Stimulated activated CD4-positive, alpha-beta T cell treated with anti-CD3 and anti-CD28 coated beads, TNF-alpha, amount 100 ng/mL, for 4 hours (primary cell): ENCODE measurements around the gene LTF.
"Not testable (repeated sequence)": the region's sequence is repeated elsewhere in the genome, so short reads cannot be mapped to it uniquely, and the experiment has no call there.

ENCODE experiments used
- DNase-seq, 3 experiments: peaks; one replicate each; pipeline ENCODE4 v3.0.0-alpha.2; 2020; ENCODE audit warnings: low read depth in 3 of 3

The LTF gene

GRCh38 chr3:46464326-46465195 is at the start of gene LTF:
TSS of gene LTF (minus strand) at chr3:46464905. CDS start at chr3:46464867, 38 bp downstream.
- DNase-seq = no peak

- no peak for DNase-seq
These were observed 47.6 kb upstream of the LTF start for GRCh38 chr3:46512191-46512749.

- no peak for DNase-seq
These were observed 45.0 kb upstream of the LTF start for GRCh38 chr3:46509661-46510187.

GRCh38 chr3:46508850-46509591 is 44.3 kb upstream of the LTF start:
- DNase-seq = no peak

GRCh38 chr3:46506526-46506925 is 41.8 kb upstream of the LTF start:
- no peak for DNase-seq

- no peak for DNase-seq
These were observed 41.2 kb upstream of the LTF start for GRCh38 chr3:46505953-46506352.

- DNase-seq = peak in 1 of 3 experiments; percentile 9
These were observed 40.1 kb upstream of the LTF start for GRCh38 chr3:46504789-46505188.

GRCh38 chr3:46503200-46503874 is 38.6 kb upstream of the LTF start:
- DNase-seq = no peak

- DNase-seq = no peak
These were observed 37.0 kb upstream of the LTF start for GRCh38 chr3:46501702-46502101.

- no peak for DNase-seq
These were observed 36.2 kb upstream of the LTF start for GRCh38 chr3:46500656-46501635.

GRCh38 chr3:46498916-46499519 is 34.3 kb upstream of the LTF start:
- no peak for DNase-seq

- no peak for DNase-seq
These were observed 33.0 kb upstream of the LTF start, which contains the start of gene RTP3 for GRCh38 chr3:46497556-46498265. TSS of gene RTP3 (plus strand) at chr3:46497976. CDS start at chr3:46498063, 87 bp downstream.

- DNase-seq = peak in 1 of 3 experiments; percentile 29
These were observed 32.2 kb upstream of the LTF start for GRCh38 chr3:46496746-46497555.

- no peak for DNase-seq
These were observed 31.3 kb upstream of the LTF start for GRCh38 chr3:46495901-46496456.

GRCh38 chr3:46494491-46494890 is 29.8 kb upstream of the LTF start:
- not testable (repeated sequence) for DNase-seq

- DNase-seq = no peak
These were observed 28.3 kb upstream of the LTF start for GRCh38 chr3:46492890-46493547.
